Measurements from ENCODE around the gene SCAI. TPM values are rescaled to one million over a fixed set of nuclear protein-coding genes. Genes with fewer than 3 reads are reported as not detected.
"Not testable (repeated sequence)": the region's sequence is repeated elsewhere in the genome, so short reads cannot be mapped to it uniquely, and the experiment has no call there.

Gene SCAI
- total and polyA plus RNA-seq, 9 donors = 4.6 to 14.5 (median 7.4) TPM

GRCh38 chr9:125108541-125108940 is 34.8 kb downstream of the SCAI start:
- H3K9me3 ChIP-seq (replicated peaks; ENCODE audit: control insufficient read depth, low read depth, low read length) = peaks cover 13% of the 10 kb centered on the region
- not testable (repeated sequence) for H3K4me1 ChIP-seq (ENCODE audit: control insufficient read depth, insufficient read depth, low read length); H3K27me3 ChIP-seq (ENCODE audit: control insufficient read depth, insufficient read depth, low read length); H3K27ac ChIP-seq (ENCODE audit: low read length); H3K36me3 ChIP-seq (ENCODE audit: control insufficient read depth, insufficient read depth, low read length); DNase-seq; H3K4me3 ChIP-seq (ENCODE audit: low read length)
- 97% methylated on average over 18 of the region's 33 CpGs for WGBS (ENCODE audit: insufficient coverage)

- Histone ChIP-seq H3K4me3 (ENCODE audit: low read length) (no peak overlapping the region), H3K9me3 (replicated peaks; ENCODE audit: control insufficient read depth, low read depth, low read length) (no peaks in the 10 kb centered on the region), H3K27ac (ENCODE audit: low read length) (peak overlapping the region; percentile 6), H3K4me1 (ENCODE audit: control insufficient read depth, insufficient read depth, low read length) (peaks cover 2% of the 10 kb centered on the region), H3K27me3 (ENCODE audit: control insufficient read depth, insufficient read depth, low read length) (no peaks in the 10 kb centered on the region), H3K36me3 (ENCODE audit: control insufficient read depth, insufficient read depth, low read length) (peaks cover 3% of the 10 kb centered on the region)
- DNase-seq = peak; percentile 79
These were observed 36.9 kb downstream of the SCAI start for GRCh38 chr9:125106285-125106893.

GRCh38 chr9:125103770-125104460 is 39.4 kb downstream of the SCAI start:
- no CpG with 5 or more reads among the region's 3 CpGs for WGBS (ENCODE audit: insufficient coverage)
- H3K27ac ChIP-seq (ENCODE audit: low read length) = peak overlapping the region; percentile 68
- peaks cover 5% of the 10 kb centered on the region for H3K4me1 ChIP-seq (ENCODE audit: control insufficient read depth, insufficient read depth, low read length)
- no peaks in the 10 kb centered on the region for H3K9me3 ChIP-seq (replicated peaks; ENCODE audit: control insufficient read depth, low read depth, low read length)
- H3K36me3 ChIP-seq (ENCODE audit: control insufficient read depth, insufficient read depth, low read length) = no peaks in the 10 kb centered on the region
- DNase-seq = peak; percentile 60
- no peaks in the 10 kb centered on the region for H3K27me3 ChIP-seq (ENCODE audit: control insufficient read depth, insufficient read depth, low read length)
- H3K4me3 ChIP-seq (ENCODE audit: low read length) = no peak overlapping the region

GRCh38 chr9:125103021-125103420 is 40.3 kb downstream of the SCAI start:
- Histone ChIP-seq H3K4me3 (ENCODE audit: low read length) (no peak overlapping the region), H3K9me3 (replicated peaks; ENCODE audit: control insufficient read depth, low read depth, low read length) (no peaks in the 10 kb centered on the region), H3K4me1 (ENCODE audit: control insufficient read depth, insufficient read depth, low read length) (peaks cover 5% of the 10 kb centered on the region), H3K27ac (ENCODE audit: low read length) (no peak overlapping the region), H3K36me3 (ENCODE audit: control insufficient read depth, insufficient read depth, low read length) (no peaks in the 10 kb centered on the region), H3K27me3 (ENCODE audit: control insufficient read depth, insufficient read depth, low read length) (no peaks in the 10 kb centered on the region)
- WGBS (ENCODE audit: insufficient coverage) = no CpG with 5 or more reads among the region's 1 CpG
- DNase-seq = no peak

- Histone ChIP-seq H3K36me3 (ENCODE audit: control insufficient read depth, insufficient read depth, low read length) (no peaks in the 10 kb centered on the region), H3K4me3 (ENCODE audit: low read length) (no peak overlapping the region), H3K9me3 (replicated peaks; ENCODE audit: control insufficient read depth, low read depth, low read length) (no peaks in the 10 kb centered on the region), H3K27ac (ENCODE audit: low read length) (no peak overlapping the region), H3K27me3 (ENCODE audit: control insufficient read depth, insufficient read depth, low read length) (no peaks in the 10 kb centered on the region), H3K4me1 (ENCODE audit: control insufficient read depth, insufficient read depth, low read length) (peaks cover 5% of the 10 kb centered on the region)
- DNase-seq = no peak
- WGBS (ENCODE audit: insufficient coverage) = 60% methylated on average over 3 of the region's 4 CpGs
These were observed 42.5 kb downstream of the SCAI start for GRCh38 chr9:125100822-125101221.

GRCh38 chr9:125099816-125100215 is 43.5 kb downstream of the SCAI start:
- no peaks in the 10 kb centered on the region for H3K36me3 ChIP-seq (ENCODE audit: control insufficient read depth, insufficient read depth, low read length)
- H3K4me1 ChIP-seq (ENCODE audit: control insufficient read depth, insufficient read depth, low read length) = peaks cover 5% of the 10 kb centered on the region
- no peak overlapping the region for H3K27ac ChIP-seq (ENCODE audit: low read length)
- 80% methylated on average over 1 of the region's 3 CpGs for WGBS (ENCODE audit: insufficient coverage)
- DNase-seq = no peak
- H3K27me3 ChIP-seq (ENCODE audit: control insufficient read depth, insufficient read depth, low read length) = no peaks in the 10 kb centered on the region
- H3K9me3 ChIP-seq (replicated peaks; ENCODE audit: control insufficient read depth, low read depth, low read length) = no peaks in the 10 kb centered on the region
- H3K4me3 ChIP-seq (ENCODE audit: low read length) = no peak overlapping the region

GRCh38 chr9:125095821-125096443 is 47.4 kb downstream of the SCAI start:
- H3K9me3 ChIP-seq (replicated peaks; ENCODE audit: control insufficient read depth, low read depth, low read length) = no peaks in the 10 kb centered on the region
- no CpG with 5 or more reads among the region's 2 CpGs for WGBS (ENCODE audit: insufficient coverage)
- no peaks in the 10 kb centered on the region for H3K27me3 ChIP-seq (ENCODE audit: control insufficient read depth, insufficient read depth, low read length)
- H3K4me1 ChIP-seq (ENCODE audit: control insufficient read depth, insufficient read depth, low read length) = peaks cover 3% of the 10 kb centered on the region
- H3K36me3 ChIP-seq (ENCODE audit: control insufficient read depth, insufficient read depth, low read length) = no peaks in the 10 kb centered on the region
- H3K27ac ChIP-seq (ENCODE audit: low read length) = no peak overlapping the region
- no peak for DNase-seq
- H3K4me3 ChIP-seq (ENCODE audit: low read length) = no peak overlapping the region

GRCh38 chr9:125091121-125091520 is 52.2 kb downstream of the SCAI start:
- Histone ChIP-seq H3K9me3 (replicated peaks; ENCODE audit: control insufficient read depth, low read depth, low read length) (no peaks in the 10 kb centered on the region), H3K4me1 (ENCODE audit: control insufficient read depth, insufficient read depth, low read length) (no peaks in the 10 kb centered on the region), H3K27ac (ENCODE audit: low read length) (no peak overlapping the region), H3K36me3 (ENCODE audit: control insufficient read depth, insufficient read depth, low read length) (no peaks in the 10 kb centered on the region), H3K4me3 (ENCODE audit: low read length) (no peak overlapping the region), H3K27me3 (ENCODE audit: control insufficient read depth, insufficient read depth, low read length) (no peaks in the 10 kb centered on the region)
- DNase-seq = no peak
- WGBS (ENCODE audit: insufficient coverage) = 86% methylated on average over 1 of the region's 3 CpGs

GRCh38 chr9:125089331-125089730 is 54.0 kb downstream of the SCAI start:
- H3K27me3 ChIP-seq (ENCODE audit: control insufficient read depth, insufficient read depth, low read length) = no peaks in the 10 kb centered on the region
- no peaks in the 10 kb centered on the region for H3K9me3 ChIP-seq (replicated peaks; ENCODE audit: control insufficient read depth, low read depth, low read length)
- H3K36me3 ChIP-seq (ENCODE audit: control insufficient read depth, insufficient read depth, low read length) = no peaks in the 10 kb centered on the region
- DNase-seq = no peak
- H3K4me3 ChIP-seq (ENCODE audit: low read length) = no peak overlapping the region
- no peaks in the 10 kb centered on the region for H3K4me1 ChIP-seq (ENCODE audit: control insufficient read depth, insufficient read depth, low read length)
- no peak overlapping the region for H3K27ac ChIP-seq (ENCODE audit: low read length)

- no peak for DNase-seq
- no peak overlapping the region for H3K4me3 ChIP-seq (ENCODE audit: low read length)
- no peaks in the 10 kb centered on the region for H3K9me3 ChIP-seq (replicated peaks; ENCODE audit: control insufficient read depth, low read depth, low read length)
- no peak overlapping the region for H3K27ac ChIP-seq (ENCODE audit: low read length)
- no peaks in the 10 kb centered on the region for H3K36me3 ChIP-seq (ENCODE audit: control insufficient read depth, insufficient read depth, low read length)
- no peaks in the 10 kb centered on the region for H3K27me3 ChIP-seq (ENCODE audit: control insufficient read depth, insufficient read depth, low read length)
- H3K4me1 ChIP-seq (ENCODE audit: control insufficient read depth, insufficient read depth, low read length) = no peaks in the 10 kb centered on the region
- WGBS (ENCODE audit: insufficient coverage) = no CpG with 5 or more reads among the region's 5 CpGs
These were observed 54.6 kb downstream of the SCAI start for GRCh38 chr9:125088752-125089151.

Measured in muscle of leg (tissue), 11 donors.